22Rv1 (cell line): Measurements from ENCODE around the gene RERE.

Experiments used
- H3K27ac ChIP-seq: fragments of 450-650 bp; 2 replicates; pipeline ENCODE4 v1.5.1; 2017
- ZFX ChIP-seq: fragments of 450-650 bp; IDR thresholded peaks from 2 replicates; pipeline ENCODE4 v1.6.1; 2017; ENCODE audit warnings: antibody characterized with exemption, borderline replicate concordance
- TF ChIP-seq, protein P1 (sequence below): fragments of 450-650 bp; IDR thresholded peaks from 2 replicates; pipeline ENCODE4 v1.5.1; 2017; ENCODE audit warnings: mild to moderate bottlenecking

RERE gene

DNA sequence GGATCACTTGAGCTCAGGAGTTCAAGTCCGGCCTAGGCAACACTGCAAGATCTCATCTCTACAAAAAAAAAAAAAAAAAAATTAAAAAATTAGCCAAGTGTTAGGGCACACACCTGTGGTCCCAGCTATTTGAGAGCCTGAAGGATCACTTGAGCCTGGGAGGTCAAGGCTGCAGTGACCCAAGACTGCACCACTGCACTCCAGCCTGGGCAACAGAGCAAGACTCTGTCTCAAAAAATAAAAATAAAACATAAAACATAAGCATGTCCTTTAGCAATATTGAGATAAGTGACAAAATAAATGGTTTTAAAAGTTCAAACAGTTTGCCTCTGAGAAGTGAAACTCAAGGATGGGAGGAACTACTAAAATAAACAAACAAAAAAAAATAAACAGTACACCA, 101.2 kb downstream of the RERE start:
- no peak for TF ChIP-seq ZFX
- TF ChIP-seq, protein P1, sequence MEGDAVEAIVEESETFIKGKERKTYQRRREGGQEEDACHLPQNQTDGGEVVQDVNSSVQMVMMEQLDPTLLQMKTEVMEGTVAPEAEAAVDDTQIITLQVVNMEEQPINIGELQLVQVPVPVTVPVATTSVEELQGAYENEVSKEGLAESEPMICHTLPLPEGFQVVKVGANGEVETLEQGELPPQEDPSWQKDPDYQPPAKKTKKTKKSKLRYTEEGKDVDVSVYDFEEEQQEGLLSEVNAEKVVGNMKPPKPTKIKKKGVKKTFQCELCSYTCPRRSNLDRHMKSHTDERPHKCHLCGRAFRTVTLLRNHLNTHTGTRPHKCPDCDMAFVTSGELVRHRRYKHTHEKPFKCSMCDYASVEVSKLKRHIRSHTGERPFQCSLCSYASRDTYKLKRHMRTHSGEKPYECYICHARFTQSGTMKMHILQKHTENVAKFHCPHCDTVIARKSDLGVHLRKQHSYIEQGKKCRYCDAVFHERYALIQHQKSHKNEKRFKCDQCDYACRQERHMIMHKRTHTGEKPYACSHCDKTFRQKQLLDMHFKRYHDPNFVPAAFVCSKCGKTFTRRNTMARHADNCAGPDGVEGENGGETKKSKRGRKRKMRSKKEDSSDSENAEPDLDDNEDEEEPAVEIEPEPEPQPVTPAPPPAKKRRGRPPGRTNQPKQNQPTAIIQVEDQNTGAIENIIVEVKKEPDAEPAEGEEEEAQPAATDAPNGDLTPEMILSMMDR: no peak
- no peak overlapping the region for H3K27ac ChIP-seq

DNA sequence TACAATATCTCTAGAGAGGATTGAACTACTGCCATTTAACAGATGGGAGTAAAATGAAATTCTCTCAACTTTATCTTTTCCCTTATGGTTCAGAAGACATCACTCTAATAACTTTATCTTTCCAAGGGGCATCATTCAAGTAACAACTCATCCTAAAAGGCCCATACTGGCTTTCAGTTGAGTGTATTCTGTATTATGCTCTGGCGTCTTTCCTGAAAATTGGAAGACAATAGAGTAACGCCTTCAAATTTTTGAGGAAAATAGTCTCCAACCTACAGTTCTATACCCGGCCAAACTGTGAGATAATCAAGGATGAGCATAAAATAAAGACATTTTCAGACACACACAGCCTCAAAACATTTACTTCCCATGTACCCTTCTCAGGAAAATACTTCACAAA, 103.3 kb downstream of the RERE start:
- H3K27ac ChIP-seq: no peak overlapping the region
- TF ChIP-seq, protein P1: no peak
- no peak for TF ChIP-seq ZFX

DNA sequence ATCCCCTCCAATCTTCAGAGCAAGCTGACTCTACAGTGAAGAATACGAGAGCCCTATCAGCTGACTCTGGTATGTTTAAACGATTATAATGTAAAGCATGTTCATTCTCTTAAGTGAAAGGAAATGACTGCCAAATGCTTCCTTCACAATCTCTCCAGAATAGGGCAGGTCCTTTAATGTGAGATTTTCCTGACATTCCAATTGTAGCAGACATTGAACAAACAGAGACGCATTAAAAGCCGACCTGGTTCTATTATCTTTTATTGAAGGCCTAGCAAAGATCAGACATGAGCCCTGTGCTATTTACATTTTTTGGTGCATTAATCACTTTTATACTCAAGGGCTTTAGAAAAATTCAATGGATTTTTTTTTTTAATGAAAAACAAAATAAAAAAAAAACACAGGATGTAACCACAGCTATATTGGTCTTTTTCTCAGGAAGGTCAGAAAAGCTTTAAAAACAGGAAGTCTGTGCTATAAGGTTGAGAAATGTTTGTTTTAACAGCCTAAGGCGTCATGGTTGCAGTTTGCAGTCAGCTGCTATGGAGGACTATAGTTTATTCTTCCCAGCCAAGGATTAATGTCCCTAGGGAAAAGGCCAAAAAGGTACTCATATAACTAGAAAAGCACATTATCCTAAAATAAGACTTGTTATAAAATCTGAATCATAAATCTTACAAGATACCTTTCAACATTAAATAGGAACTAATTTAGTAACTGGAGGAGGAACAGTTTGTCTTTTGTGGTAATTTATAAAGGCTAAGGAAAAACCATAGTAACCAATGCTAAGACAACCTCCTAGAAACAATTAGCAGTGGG, 104.8 kb downstream of the RERE start:
- TF ChIP-seq, protein P1: no peak
- TF ChIP-seq ZFX: no peak
- peak overlapping the region; percentile 44 for H3K27ac ChIP-seq

DNA sequence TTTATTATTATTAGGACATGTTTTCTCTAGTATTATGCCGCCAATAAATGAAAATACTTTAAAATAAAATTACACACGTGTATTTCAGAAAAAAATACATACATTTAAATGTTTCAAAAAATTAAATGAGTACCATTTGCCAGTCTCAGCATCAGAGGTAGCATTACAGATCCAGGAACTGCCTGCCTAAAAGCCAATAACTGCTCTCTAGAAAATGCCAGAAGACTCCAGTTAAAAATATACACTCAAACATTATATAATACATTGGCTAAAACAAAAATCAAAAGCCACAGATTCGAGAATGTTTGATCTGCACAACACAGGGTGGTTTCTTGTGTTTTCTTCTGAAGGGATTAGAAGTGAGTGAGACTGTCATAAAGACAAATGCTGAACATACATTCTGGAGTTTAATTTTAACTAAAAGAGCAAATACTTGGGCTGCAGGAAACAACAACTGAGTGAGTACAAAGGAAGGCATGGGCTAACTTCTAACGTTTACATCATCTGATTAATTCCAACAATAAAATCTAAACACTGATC, 105.5 kb downstream of the RERE start:
- TF ChIP-seq ZFX: no peak
- TF ChIP-seq, protein P1: no peak
- H3K27ac ChIP-seq: peak overlapping the region; percentile 44

DNA sequence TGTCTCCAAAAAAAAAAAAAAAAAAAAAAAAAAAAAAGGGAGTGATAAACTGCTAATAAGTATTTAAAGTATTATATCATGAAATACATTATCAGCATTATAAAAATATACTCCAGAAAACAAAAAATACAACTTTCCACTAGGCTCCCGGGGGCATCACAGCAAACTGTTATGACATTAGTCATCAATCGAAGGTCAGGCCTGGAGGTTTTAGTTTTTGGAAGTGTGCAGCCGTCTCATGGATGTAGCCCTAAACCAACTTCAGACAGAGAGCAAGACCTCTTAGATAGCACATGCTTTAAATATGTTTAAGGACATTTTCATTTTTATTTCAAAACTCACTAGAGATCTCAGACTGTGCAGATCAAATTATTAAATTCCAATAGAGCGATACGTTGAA, 106.3 kb downstream of the RERE start:
- no peak overlapping the region for H3K27ac ChIP-seq

DNA sequence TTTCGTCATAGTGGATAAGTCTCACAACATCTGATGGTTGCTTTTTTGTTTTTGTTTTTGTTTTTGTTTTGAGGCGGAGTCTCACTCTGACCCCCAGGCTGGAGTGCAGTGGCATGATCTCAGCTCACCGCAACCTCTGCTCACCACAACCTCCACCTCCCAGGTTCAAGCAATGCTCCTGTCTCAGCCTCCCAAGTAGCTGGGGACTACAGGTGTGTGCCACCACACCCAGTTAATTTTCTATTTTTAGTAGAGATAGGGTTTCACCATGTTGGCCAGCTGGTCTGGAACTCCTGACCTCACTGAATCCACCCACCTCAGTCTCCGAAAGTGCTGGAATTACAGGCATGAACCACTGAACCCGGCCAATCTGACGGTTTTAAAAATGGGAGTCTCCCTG, 109.2 kb downstream of the RERE start:
- no peak for TF ChIP-seq ZFX
- TF ChIP-seq, protein P1: no peak
- H3K27ac ChIP-seq: no peak overlapping the region

More for the DNA sequence above, 106.3 kb downstream of the RERE start:
- TF ChIP-seq ZFX: no peak
- TF ChIP-seq, protein P1: no peak

DNA sequence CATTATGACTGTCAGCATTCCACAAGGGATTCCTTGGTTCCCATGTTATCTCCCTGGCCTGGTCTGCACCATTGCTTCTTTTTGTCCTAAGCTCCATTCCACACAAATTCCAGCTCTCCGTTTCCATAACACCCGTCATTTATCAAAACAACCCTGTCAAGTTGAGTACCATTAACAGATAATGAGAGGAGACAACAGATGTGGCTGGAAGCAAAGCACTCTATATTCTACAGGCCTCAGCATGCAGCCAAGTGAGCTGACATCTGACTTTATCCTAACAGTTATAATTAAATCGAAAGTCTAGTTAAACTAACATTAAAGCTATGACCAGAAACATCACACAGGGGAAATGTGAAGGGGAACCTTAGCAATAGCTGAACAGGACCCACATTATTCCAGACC, 110.4 kb downstream of the RERE start:
- peak overlapping the region; percentile 50; the same call in 1 of the 2 replicates for H3K27ac ChIP-seq
- TF ChIP-seq, protein P1: no peak
